Esophagus muscularis mucosa (tissue), 4 donors: ENCODE results near the gene SEL1L. TPM values are rescaled to one million over a fixed set of nuclear protein-coding genes. Genes with fewer than 3 reads are reported as not detected.

ENCODE experiments used
- DNase-seq: peaks from one replicate; pipeline ENCODE4 v3.0.0-alpha.2; 2017; ENCODE audit errors: extremely low spot score
- H3K27ac ChIP-seq, 4 donors: fragments of 200-600 bp; sonication (generic); replicated peaks in 1 of 4; 1 replicate in 3 of 4; 2 replicates in 1 of 4; pipeline ENCODE4 v1.5.1; 2016 to 2019; ENCODE audit warnings: mild to moderate bottlenecking in 1 of 4
- H3K27me3 ChIP-seq, 4 donors: fragments of 200-600 bp; sonication (generic); one replicate each; pipeline versions ENCODE4 v1.5.1 to v1.6.0; 2016 to 2019
- H3K36me3 ChIP-seq, 4 donors: fragments of 200-600 bp; sonication (generic); one replicate each; pipeline ENCODE4 v1.5.1; 2016 to 2019
- H3K4me1 ChIP-seq, 4 donors: fragments of 200-600 bp; sonication (generic); one replicate each; pipeline ENCODE4 v1.5.1; 2016 to 2019
- H3K4me3 ChIP-seq, 4 donors: fragments of 200-600 bp; sonication (generic); 1 replicate in 2 of 4; 2 replicates in 2 of 4; pipeline ENCODE4 v1.5.1; 2016 to 2019; ENCODE audit warnings: mild to moderate bottlenecking in 4 of 4, moderate library complexity in 1 of 4
- H3K9me3 ChIP-seq, 4 donors: fragments of 200-600 bp; sonication (generic); 1 replicate in 3 of 4; 2 replicates in 1 of 4; pipeline ENCODE4 v1.5.1; 2016 to 2019
- CTCF ChIP-seq, 3 experiments: fragments of 200-600 bp in 2 of 3; fragments of 450-650 bp in 1 of 3; sonication (generic) in 2 of 3; IDR thresholded peaks; one replicate each; pipeline ENCODE4 v1.5.1; 2017 to 2019; ENCODE audit warnings: antibody characterized with exemption in 3 of 3, mild to moderate bottlenecking in 2 of 3, moderate library complexity in 1 of 3
- EP300 ChIP-seq: sonication (generic); formaldehyde crosslinking; IDR thresholded peaks from one replicate; pipeline ENCODE4 v1.6.1; 2017; ENCODE audit warnings: antibody characterized with exemption
- POLR2A ChIP-seq: fragments of 450-650 bp; IDR thresholded peaks from one replicate; pipeline ENCODE4 v1.6.1; 2017; ENCODE audit warnings: antibody characterized with exemption, moderate library complexity, mild to moderate bottlenecking, low read depth
- POLR2AphosphoS5 ChIP-seq, 2 donors: sonication (generic); formaldehyde crosslinking; IDR thresholded peaks; one replicate each; pipeline ENCODE4 v1.6.1; 2017; ENCODE audit warnings: antibody characterized with exemption in 2 of 2
- WGBS: methylation state at CpG from one replicate; pipeline ENCODE4 v1.1.5; 2018; 5-methylcytosine and 5-hydroxymethylcytosine counted together
- intact Hi-C: fragments of 100-400 bp; cut with DNase I; formaldehyde crosslinking; loops from one replicate; pipeline ENCODE4 v1.15.1; 2023
- total RNA-seq, 4 donors: library from RNA; depleted of rRNA; stranded (reverse); fragments of >200 nt; gene quantifications; one replicate each; pipeline versions ENCODE4 v1.1.0 to v1.2.1, GENCODE V29; 2016

Gene SEL1L
- total RNA-seq, 4 donors from 2014 or later: 54.2 to 64.2 (median 55.6) TPM

GRCh38 chr14:81534510-81535074, 939 bp upstream of the SEL1L start:
- TF ChIP-seq POLR2AphosphoS5 (IDR thresholded peaks at IDR 0.05): no peak
- intact Hi-C loops: no loop called here
- Histone ChIP-seq H3K4me3 (peak overlapping the region in 1 of 4 donors; percentile 88), H3K9me3 (no peaks in the 10 kb centered on the region), H3K4me1 (peaks cover 35 to 41% (median 38%) of the 10 kb centered on the region in 4 donors), H3K36me3 (no peaks in the 10 kb centered on the region), H3K27ac (peak overlapping the region in 1 of 4 donors; percentile 23), H3K27me3 (no peaks in the 10 kb centered on the region)
- DNase-seq: no peak
- 94% methylated on average over 8 of the region's 8 CpGs for WGBS

- TF ChIP-seq EP300 (no peak), POLR2AphosphoS5 (IDR thresholded peaks at IDR 0.05) (no peak), CTCF (IDR thresholded peaks at IDR 0.05) (no peak), POLR2A (no peak)
- Histone ChIP-seq H3K36me3 (no peaks in the 10 kb centered on the region), H3K9me3 (no peaks in the 10 kb centered on the region), H3K27me3 (no peaks in the 10 kb centered on the region), H3K4me1 (peaks cover 47 to 53% (median 49%) of the 10 kb centered on the region in 4 donors), H3K4me3 (peak overlapping the region; percentile 78 to 96 (median 88)), H3K27ac (peak overlapping the region; percentile 73 to 82 (median 78))
- no peak for DNase-seq
- intact Hi-C loops: no loop called here
- 0% methylated on average over 6 of the region's 10 CpGs for WGBS
Observed at GRCh38 chr14:81533212-81533535, 479 bp downstream of the SEL1L start.

- no peak for DNase-seq
- intact Hi-C loops: no loop called here
- Histone ChIP-seq H3K36me3 (peaks cover 11 to 27% (median 20%) of the 10 kb centered on the region in 4 donors), H3K27ac (no peak overlapping the region), H3K4me3 (no peak overlapping the region), H3K4me1 (peaks cover 42 to 55% (median 53%) of the 10 kb centered on the region in 4 donors), H3K9me3 (no peaks in the 10 kb centered on the region), H3K27me3 (no peaks in the 10 kb centered on the region)
- no peak for TF ChIP-seq CTCF (IDR thresholded peaks at IDR 0.05)
- TF ChIP-seq EP300: no peak
- no peak for TF ChIP-seq POLR2A
- no peak for TF ChIP-seq POLR2AphosphoS5 (IDR thresholded peaks at IDR 0.05)
- WGBS: 60% methylated on average over 2 of the region's 2 CpGs
Observed at GRCh38 chr14:81529391-81529790, 4.3 kb downstream of the SEL1L start.

- Histone ChIP-seq H3K9me3 (no peaks in the 10 kb centered on the region), H3K4me3 (no peak overlapping the region), H3K27me3 (no peaks in the 10 kb centered on the region), H3K27ac (no peak overlapping the region), H3K4me1 (peaks cover 16 to 27% (median 24%) of the 10 kb centered on the region in 4 donors), H3K36me3 (peaks cover 26 to 53% (median 39%) of the 10 kb centered on the region in 4 donors)
- TF ChIP-seq CTCF (IDR thresholded peaks at IDR 0.05) (no peak), POLR2A (no peak), EP300 (no peak), POLR2AphosphoS5 (IDR thresholded peaks at IDR 0.05) (no peak)
- no peak for DNase-seq
- WGBS: 74% methylated on average over 1 of the region's 1 CpG
- intact Hi-C loops: no loop called here
Observed at GRCh38 chr14:81525129-81525528, 8.5 kb downstream of the SEL1L start.

GRCh38 chr14:81523616-81524015, 10.0 kb downstream of the SEL1L start:
- no peak overlapping the region for H3K27ac ChIP-seq
- intact Hi-C loops: no loop called here
- H3K4me3 ChIP-seq: no peak overlapping the region
- peaks cover 22 to 29% (median 25%) of the 10 kb centered on the region in 4 donors for H3K4me1 ChIP-seq
- peaks cover 26 to 53% (median 39%) of the 10 kb centered on the region in 4 donors for H3K36me3 ChIP-seq
- H3K27me3 ChIP-seq: no peaks in the 10 kb centered on the region
- H3K9me3 ChIP-seq: no peaks in the 10 kb centered on the region
- no peak for DNase-seq
- 84% methylated on average over 2 of the region's 2 CpGs for WGBS
- TF ChIP-seq EP300 (no peak), CTCF (IDR thresholded peaks at IDR 0.05) (no peak), POLR2AphosphoS5 (IDR thresholded peaks at IDR 0.05) (no peak), POLR2A (no peak)
